SK-N-SH (cell line): ENCODE measurements around the gene ZNHIT3. TPM values are rescaled to one million over a fixed set of nuclear protein-coding genes. Genes with fewer than 3 reads are reported as not detected.

ENCODE experiments used
- CTCF ChIA-PET: fragments of 300-600, 350-600 bp; formaldehyde crosslinking; extraction: SDS; loops from one replicate; lab custom pipeline; 2021; lab: Yijun Ruan, JAX
- POLR2A ChIA-PET: fragments of 350-600 bp; sonication (Branson Sonifier 250); formaldehyde crosslinking; extraction: SDS; loops from one replicate; lab custom pipeline; 2020; ENCODE audit warnings: antibody characterized with exemption, inconsistent platforms; lab: Yijun Ruan, JAX
- DNase-seq: peaks from one replicate; pipeline ENCODE4 v3.0.0; 2012
- H2AFZ ChIP-seq: fragments of 200-600 bp; sonication (generic); 2 replicates; pipeline ENCODE4 v1.8.1; 2016; ENCODE audit warnings: antibody characterized with exemption, mild to moderate bottlenecking, low read depth
- H3F3A ChIP-seq: fragments of 200-600 bp; sonication (generic); replicated peaks from 2 replicates; pipeline ENCODE3; 2016; ENCODE audit warnings: antibody characterized with exemption, mild to moderate bottlenecking; ENCODE audit not compliant: insufficient read depth
- H3K27ac ChIP-seq, 2 experiments: fragments of 200-500 bp in 1 of 2; fragments of 200-600 bp in 1 of 2; sonication (Bioruptor generic) in 1 of 2; sonication (generic), shearing (Covaris generic) in 1 of 2; 2 replicates each; pipeline versions ENCODE4 v1.5.1 to v1.6.1; 2014 to 2016; ENCODE audit warnings: low read depth in 2 of 2, inconsistent platforms in 1 of 2, low read length in 1 of 2, mild to moderate bottlenecking in 1 of 2, mixed read lengths in 1 of 2
- H3K27me3 ChIP-seq: fragments of 200-600 bp; sonication (generic), shearing (Covaris generic); 2 replicates; pipeline ENCODE4 v1.6.1; 2016; ENCODE audit warnings: mixed run types; ENCODE audit not compliant: insufficient read depth
- H3K36me3 ChIP-seq, 2 experiments: fragments of 200-500 bp in 1 of 2; fragments of 200-600 bp in 1 of 2; sonication (Bioruptor generic) in 1 of 2; sonication (generic) in 1 of 2; replicated peaks in 1 of 2; 2 replicates each; pipeline versions ENCODE3 to v1.5.1; 2014 to 2016; ENCODE audit warnings: low read length in 1 of 2, mild to moderate bottlenecking in 1 of 2; ENCODE audit not compliant: insufficient read depth in 2 of 2, control insufficient read depth in 1 of 2
- H3K4me1 ChIP-seq, 2 experiments: fragments of 200-500 bp in 1 of 2; fragments of 200-600 bp in 1 of 2; sonication (Bioruptor generic) in 1 of 2; sonication (generic), shearing (Covaris generic) in 1 of 2; 2 replicates each; pipeline versions ENCODE4 v1.5.1 to v1.6.1; 2014 to 2016; ENCODE audit warnings: low read depth in 1 of 2, low read length in 1 of 2, mixed run types in 1 of 2; ENCODE audit not compliant: insufficient read depth in 2 of 2, control insufficient read depth in 1 of 2
- H3K4me2 ChIP-seq: fragments of 200-600 bp; sonication (generic), shearing (Covaris generic); 2 replicates; pipeline ENCODE4 v1.6.1; 2017; ENCODE audit warnings: mixed run types
- H3K4me3 ChIP-seq, 2 experiments: fragments of 200-500 bp in 1 of 2; fragments of 200-600 bp in 1 of 2; sonication (Bioruptor generic) in 1 of 2; sonication (generic), shearing (Covaris generic) in 1 of 2; 2 replicates each; pipeline versions ENCODE4 v1.5.1 to v1.8.1; 2014 to 2016; ENCODE audit warnings: low read depth in 2 of 2, inconsistent platforms in 1 of 2, low read length in 1 of 2, mild to moderate bottlenecking in 1 of 2, mixed read lengths in 1 of 2, moderate library complexity in 1 of 2
- H3K79me2 ChIP-seq: fragments of 200-600 bp; sonication (generic); 2 replicates; pipeline ENCODE4 v1.8.1; 2017; ENCODE audit warnings: mild to moderate bottlenecking; ENCODE audit not compliant: insufficient read depth
- H3K9ac ChIP-seq: fragments of 200-600 bp; sonication (generic); 2 replicates; pipeline ENCODE4 v1.6.1; 2017; ENCODE audit warnings: mixed run types
- H3K9me2 ChIP-seq: fragments of 200-600 bp; sonication (generic); 2 replicates; pipeline ENCODE4 v1.6.1; 2017; ENCODE audit warnings: mixed run types
- H3K9me3 ChIP-seq: fragments of 200-600 bp; sonication (generic); 2 replicates; pipeline ENCODE4 v1.6.1; 2017; ENCODE audit warnings: mixed run types, mild to moderate bottlenecking, moderate library complexity
- H4K20me1 ChIP-seq: fragments of 200-600 bp; sonication (generic); 2 replicates; pipeline ENCODE4 v1.6.1; 2017; ENCODE audit warnings: mild to moderate bottlenecking, mixed run types; ENCODE audit not compliant: insufficient read depth
- FOSL2 ChIP-seq: IDR thresholded peaks from 2 replicates; pipeline ENCODE4 v1.4.0; 2012; ENCODE audit warnings: low read depth, mild to moderate bottlenecking, moderate library complexity, borderline replicate concordance
- FOXM1 ChIP-seq: IDR thresholded peaks from 2 replicates; pipeline ENCODE4 v1.4.0; 2012; ENCODE audit warnings: low read depth, mild to moderate bottlenecking
- GABPA ChIP-seq: IDR thresholded peaks from 2 replicates; pipeline ENCODE4 v1.4.0; 2012; ENCODE audit warnings: low read depth, mild to moderate bottlenecking
- NFIC ChIP-seq: IDR thresholded peaks from 2 replicates; pipeline ENCODE4 v1.4.0; 2012; ENCODE audit warnings: borderline replicate concordance
- NRF1 ChIP-seq: IDR thresholded peaks from 2 replicates; pipeline ENCODE4 v1.6.1; 2012; ENCODE audit warnings: low read depth, mild to moderate bottlenecking, low read length
- RFX5 ChIP-seq: IDR thresholded peaks from 2 replicates; pipeline ENCODE4 v1.6.1; 2012; ENCODE audit warnings: mild to moderate bottlenecking, improper control_type of control experiment, low read length
- RXRA ChIP-seq: IDR thresholded peaks from 2 replicates; pipeline ENCODE4 v1.4.0; 2012; ENCODE audit warnings: low read depth, mild to moderate bottlenecking, borderline replicate concordance
- SMC3 ChIP-seq: IDR thresholded peaks from 2 replicates; pipeline ENCODE4 v1.6.1; 2012; ENCODE audit warnings: low read depth, low read length, improper control_type of control experiment
- TEAD4 ChIP-seq: IDR thresholded peaks from 2 replicates; pipeline ENCODE4 v1.4.0; 2012; ENCODE audit warnings: mild to moderate bottlenecking, borderline replicate concordance; ENCODE audit not compliant: insufficient read depth
- WGBS: methylation state at CpG from one replicate; pipeline ENCODE4 v1.1.6; 2017; ENCODE audit warnings: low lambda C conversion rate; 5-methylcytosine and 5-hydroxymethylcytosine counted together
- polyA plus RNA-seq, 3 experiments: library from polyadenylated mRNA; depleted of rRNA; stranded (reverse); fragments of >200 nt; gene quantifications; 2 replicates each; pipeline ENCODE4 v1.2.3, GENCODE V29; 2012
- TF ChIP-seq, protein P1 (sequence below): IDR thresholded peaks from 2 replicates; pipeline ENCODE4 v1.4.0; 2012; ENCODE audit warnings: low read depth
- TF ChIP-seq, protein P2 (sequence below): fragments of 200-600 bp; sonication (generic); IDR thresholded peaks from 2 replicates; pipeline ENCODE4 v1.6.1; 2017; ENCODE audit warnings: antibody characterized with exemption, mild to moderate bottlenecking, moderate library complexity
- TF ChIP-seq, protein P3 (sequence below): IDR thresholded peaks from 2 replicates; pipeline ENCODE4 v1.4.0; 2012; ENCODE audit warnings: low read depth, borderline replicate concordance

Gene ZNHIT3
- polyA plus RNA-seq, 1 of the 3 experiments (the other 2 are of a cell fraction), result 59.9 TPM

DNA sequence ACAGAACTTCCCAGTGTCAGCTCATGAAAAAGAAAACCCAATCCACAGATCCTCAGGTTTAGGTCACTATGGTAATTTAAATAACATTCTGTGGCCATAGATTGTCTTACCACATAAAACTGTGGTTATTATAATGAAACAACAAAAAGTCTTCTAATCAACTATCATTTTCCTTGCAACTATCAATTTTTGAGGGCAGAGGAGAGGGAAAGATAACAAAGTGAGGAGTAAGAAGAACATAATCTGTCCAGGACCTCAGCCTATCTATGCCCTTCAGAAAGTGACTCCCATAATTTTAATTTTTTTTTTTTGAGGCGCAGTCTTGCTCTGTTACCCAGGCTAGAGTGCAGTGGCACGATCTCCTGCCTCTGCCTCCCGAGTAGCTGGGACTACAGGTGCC is 54.2 kb downstream of the ZNHIT3 start:
- Histone ChIP-seq H3K9me3 (no peaks in the 10 kb centered on the region), H3K4me3 (no peak overlapping the region), H3K4me2 (no peak overlapping the region), H3K9ac (no peak overlapping the region), H3K27ac (no peak overlapping the region), H3K9me2 (no peaks in the 10 kb centered on the region), H3K36me3 (peaks cover 18 to 29% of the 10 kb centered on the region in 2 experiments), H4K20me1 (no peaks in the 10 kb centered on the region), H3K4me1 (no peaks in the 10 kb centered on the region; a peak in 1 of 4 replicates), H3K79me2 (peaks cover 57% of the 10 kb centered on the region), H3K27me3 (no peaks in the 10 kb centered on the region), H2AFZ (no peak overlapping the region), H3F3A (peaks cover 24% of the 10 kb centered on the region)
- 98% methylated on average over 3 of the region's 3 CpGs for WGBS
- ChIA-PET CTCF (no interaction called here), POLR2A (no interaction called here)
- DNase-seq, result no peak
- TF ChIP-seq GABPA (no peak), TEAD4 (no peak), RFX5 (no peak), FOSL2 (no peak), SMC3 (no peak)
- TF ChIP-seq, protein P1, sequence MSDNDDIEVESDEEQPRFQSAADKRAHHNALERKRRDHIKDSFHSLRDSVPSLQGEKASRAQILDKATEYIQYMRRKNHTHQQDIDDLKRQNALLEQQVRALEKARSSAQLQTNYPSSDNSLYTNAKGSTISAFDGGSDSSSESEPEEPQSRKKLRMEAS, result no peak
- TF ChIP-seq, protein P2, sequence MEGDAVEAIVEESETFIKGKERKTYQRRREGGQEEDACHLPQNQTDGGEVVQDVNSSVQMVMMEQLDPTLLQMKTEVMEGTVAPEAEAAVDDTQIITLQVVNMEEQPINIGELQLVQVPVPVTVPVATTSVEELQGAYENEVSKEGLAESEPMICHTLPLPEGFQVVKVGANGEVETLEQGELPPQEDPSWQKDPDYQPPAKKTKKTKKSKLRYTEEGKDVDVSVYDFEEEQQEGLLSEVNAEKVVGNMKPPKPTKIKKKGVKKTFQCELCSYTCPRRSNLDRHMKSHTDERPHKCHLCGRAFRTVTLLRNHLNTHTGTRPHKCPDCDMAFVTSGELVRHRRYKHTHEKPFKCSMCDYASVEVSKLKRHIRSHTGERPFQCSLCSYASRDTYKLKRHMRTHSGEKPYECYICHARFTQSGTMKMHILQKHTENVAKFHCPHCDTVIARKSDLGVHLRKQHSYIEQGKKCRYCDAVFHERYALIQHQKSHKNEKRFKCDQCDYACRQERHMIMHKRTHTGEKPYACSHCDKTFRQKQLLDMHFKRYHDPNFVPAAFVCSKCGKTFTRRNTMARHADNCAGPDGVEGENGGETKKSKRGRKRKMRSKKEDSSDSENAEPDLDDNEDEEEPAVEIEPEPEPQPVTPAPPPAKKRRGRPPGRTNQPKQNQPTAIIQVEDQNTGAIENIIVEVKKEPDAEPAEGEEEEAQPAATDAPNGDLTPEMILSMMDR, result no peak

DNA sequence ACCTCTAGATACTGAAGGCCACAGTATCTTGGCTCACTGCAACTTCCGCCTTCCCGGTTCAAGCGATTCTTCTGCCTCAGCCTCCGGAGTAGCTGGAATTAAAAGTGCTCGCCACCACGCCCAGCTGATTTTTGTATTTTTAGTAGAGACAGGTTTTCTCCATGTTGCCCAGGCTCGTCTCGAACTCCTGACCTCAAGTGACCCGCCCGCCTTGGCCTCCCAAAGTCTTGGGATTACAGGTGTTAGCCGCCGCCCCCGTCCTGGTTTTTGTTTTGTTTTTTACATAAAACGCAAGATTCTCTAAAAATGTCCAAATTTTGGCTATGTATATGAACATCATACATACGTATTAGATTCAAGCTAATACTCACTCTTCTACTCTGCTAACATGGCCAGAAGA is 56.3 kb downstream of the ZNHIT3 start:
- no peak overlapping the region for H2AFZ ChIP-seq
- POLR2A ChIA-PET, result interaction anchor here (4.8 kb wide), 1 partner anchor 8 kb away, joined by 37 read pairs; the partner anchor contains the start of genes MYO19 and PIGW
- peaks cover 19% of the 10 kb centered on the region for H4K20me1 ChIP-seq
- H3K27me3 ChIP-seq, result no peaks in the 10 kb centered on the region
- peaks cover 0 to 9% of the 10 kb centered on the region in 2 experiments; a peak in 1 of 4 replicates for H3K4me1 ChIP-seq
- H3K79me2 ChIP-seq, result peaks cover 59% of the 10 kb centered on the region
- peaks cover 18 to 27% of the 10 kb centered on the region in 2 experiments for H3K36me3 ChIP-seq
- no peak for TF ChIP-seq RXRA
- TF ChIP-seq, protein P2, result no peak
- TF ChIP-seq TEAD4, result no peak
- no peak for TF ChIP-seq FOXM1
- TF ChIP-seq, protein P3, sequence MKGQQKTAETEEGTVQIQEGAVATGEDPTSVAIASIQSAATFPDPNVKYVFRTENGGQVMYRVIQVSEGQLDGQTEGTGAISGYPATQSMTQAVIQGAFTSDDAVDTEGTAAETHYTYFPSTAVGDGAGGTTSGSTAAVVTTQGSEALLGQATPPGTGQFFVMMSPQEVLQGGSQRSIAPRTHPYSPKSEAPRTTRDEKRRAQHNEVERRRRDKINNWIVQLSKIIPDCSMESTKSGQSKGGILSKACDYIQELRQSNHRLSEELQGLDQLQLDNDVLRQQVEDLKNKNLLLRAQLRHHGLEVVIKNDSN, result no peak
- no peak for TF ChIP-seq GABPA
- no peak for TF ChIP-seq NFIC
- no peak for TF ChIP-seq NRF1
- H3K9ac ChIP-seq, result no peak overlapping the region
- CTCF ChIA-PET, result interaction anchor here (2.9 kb wide), 1 partner anchor 8 kb away, joined by 13 read pairs; the partner anchor contains the start of genes MYO19 and PIGW
- DNase-seq, result no peak
- H3K27ac ChIP-seq, result no peak overlapping the region
- no peak overlapping the region for H3K4me2 ChIP-seq
- H3K4me3 ChIP-seq, result no peak overlapping the region
- H3F3A ChIP-seq, result peaks cover 24% of the 10 kb centered on the region
- H3K9me2 ChIP-seq, result no peaks in the 10 kb centered on the region
- 96% methylated on average over 15 of the region's 15 CpGs for WGBS
- H3K9me3 ChIP-seq, result no peaks in the 10 kb centered on the region
